ENCODE measurements around the gene ING5.

ING5 gene

GRCh38 chr2:241720560-241720959 lies 18.7 kb downstream of the ING5 start:
- H3K9ac ChIP-seq (ENCODE audit: low read length): no peak overlapping the region
- DNase-seq (ENCODE audit: low read depth): no peak
- peaks cover 4% of the 10 kb centered on the region for H3K9me3 ChIP-seq (ENCODE audit: control insufficient read depth, low read length)
- H3K36me3 ChIP-seq (ENCODE audit: control insufficient read depth, insufficient read depth, low read length, severe bottlenecking): peaks cover 53% of the 10 kb centered on the region
- no peaks in the 10 kb centered on the region for H3K4me1 ChIP-seq (ENCODE audit: control insufficient read depth, insufficient read depth, low read length)
- no peaks in the 10 kb centered on the region for H3K27me3 ChIP-seq (replicated peaks; ENCODE audit: control insufficient read depth, insufficient read depth, low read length)
- H3K4me3 ChIP-seq (ENCODE audit: low read length): no peak overlapping the region

- H3K9me3 ChIP-seq (ENCODE audit: control insufficient read depth, low read length): peaks cover 4% of the 10 kb centered on the region
- H3K36me3 ChIP-seq (ENCODE audit: control insufficient read depth, insufficient read depth, low read length, severe bottlenecking): peaks cover 42% of the 10 kb centered on the region
- no peaks in the 10 kb centered on the region for H3K27me3 ChIP-seq (replicated peaks; ENCODE audit: control insufficient read depth, insufficient read depth, low read length)
- DNase-seq (ENCODE audit: low read depth): no peak
- H3K4me1 ChIP-seq (ENCODE audit: control insufficient read depth, insufficient read depth, low read length): no peaks in the 10 kb centered on the region
- no peak overlapping the region for H3K4me3 ChIP-seq (ENCODE audit: low read length)
- no peak overlapping the region for H3K9ac ChIP-seq (ENCODE audit: low read length)
Observed at GRCh38 chr2:241721852-241722251, 20.0 kb downstream of the ING5 start.

GRCh38 chr2:241722896-241723454 lies 21.1 kb downstream of the ING5 start:
- H3K36me3 ChIP-seq (ENCODE audit: control insufficient read depth, insufficient read depth, low read length, severe bottlenecking): peaks cover 42% of the 10 kb centered on the region
- no peaks in the 10 kb centered on the region for H3K27me3 ChIP-seq (replicated peaks; ENCODE audit: control insufficient read depth, insufficient read depth, low read length)
- H3K9ac ChIP-seq (ENCODE audit: low read length): no peak overlapping the region
- no peak overlapping the region for H3K4me3 ChIP-seq (ENCODE audit: low read length)
- no peak for DNase-seq (ENCODE audit: low read depth)
- peaks cover 2% of the 10 kb centered on the region for H3K4me1 ChIP-seq (ENCODE audit: control insufficient read depth, insufficient read depth, low read length)
- H3K9me3 ChIP-seq (ENCODE audit: control insufficient read depth, low read length): peaks cover 4% of the 10 kb centered on the region

GRCh38 chr2:241724259-241724974 lies 22.6 kb downstream of the ING5 start:
- H3K36me3 ChIP-seq (ENCODE audit: control insufficient read depth, insufficient read depth, low read length, severe bottlenecking): peaks cover 37% of the 10 kb centered on the region
- no peak overlapping the region for H3K4me3 ChIP-seq (ENCODE audit: low read length)
- peaks cover 4% of the 10 kb centered on the region for H3K9me3 ChIP-seq (ENCODE audit: control insufficient read depth, low read length)
- H3K9ac ChIP-seq (ENCODE audit: low read length): no peak overlapping the region
- H3K4me1 ChIP-seq (ENCODE audit: control insufficient read depth, insufficient read depth, low read length): peaks cover 11% of the 10 kb centered on the region
- no peak for DNase-seq (ENCODE audit: low read depth)
- no peaks in the 10 kb centered on the region for H3K27me3 ChIP-seq (replicated peaks; ENCODE audit: control insufficient read depth, insufficient read depth, low read length)

GRCh38 chr2:241724975-241725870 lies 23.4 kb downstream of the ING5 start:
- Histone ChIP-seq H3K36me3 (ENCODE audit: control insufficient read depth, insufficient read depth, low read length, severe bottlenecking) (peaks cover 29% of the 10 kb centered on the region), H3K4me1 (ENCODE audit: control insufficient read depth, insufficient read depth, low read length) (peaks cover 11% of the 10 kb centered on the region), H3K4me3 (ENCODE audit: low read length) (no peak overlapping the region), H3K9ac (ENCODE audit: low read length) (no peak overlapping the region), H3K27me3 (replicated peaks; ENCODE audit: control insufficient read depth, insufficient read depth, low read length) (no peaks in the 10 kb centered on the region), H3K9me3 (ENCODE audit: control insufficient read depth, low read length) (peaks cover 4% of the 10 kb centered on the region)
- no peak for DNase-seq (ENCODE audit: low read depth)

GRCh38 chr2:241726459-241726858 lies 24.6 kb downstream of the ING5 start:
- no peak overlapping the region for H3K9ac ChIP-seq (ENCODE audit: low read length)
- peaks cover 4% of the 10 kb centered on the region for H3K9me3 ChIP-seq (ENCODE audit: control insufficient read depth, low read length)
- peaks cover 17% of the 10 kb centered on the region for H3K36me3 ChIP-seq (ENCODE audit: control insufficient read depth, insufficient read depth, low read length, severe bottlenecking)
- peaks cover 11% of the 10 kb centered on the region for H3K4me1 ChIP-seq (ENCODE audit: control insufficient read depth, insufficient read depth, low read length)
- no peak overlapping the region for H3K4me3 ChIP-seq (ENCODE audit: low read length)
- no peak for DNase-seq (ENCODE audit: low read depth)
- no peaks in the 10 kb centered on the region for H3K27me3 ChIP-seq (replicated peaks; ENCODE audit: control insufficient read depth, insufficient read depth, low read length)

- no peak for DNase-seq (ENCODE audit: low read depth)
- Histone ChIP-seq H3K9ac (ENCODE audit: low read length) (peak overlapping the region; percentile 69), H3K4me1 (ENCODE audit: control insufficient read depth, insufficient read depth, low read length) (peaks cover 11% of the 10 kb centered on the region), H3K27me3 (replicated peaks; ENCODE audit: control insufficient read depth, insufficient read depth, low read length) (no peaks in the 10 kb centered on the region), H3K36me3 (ENCODE audit: control insufficient read depth, insufficient read depth, low read length, severe bottlenecking) (peaks cover 9% of the 10 kb centered on the region), H3K4me3 (ENCODE audit: low read length) (no peak overlapping the region), H3K9me3 (ENCODE audit: control insufficient read depth, low read length) (peaks cover 2% of the 10 kb centered on the region)
Observed at GRCh38 chr2:241728000-241728399, 26.2 kb downstream of the ING5 start.

- H3K36me3 ChIP-seq (ENCODE audit: control insufficient read depth, insufficient read depth, low read length, severe bottlenecking): peaks cover 3% of the 10 kb centered on the region
- no peaks in the 10 kb centered on the region for H3K9me3 ChIP-seq (ENCODE audit: control insufficient read depth, low read length)
- H3K9ac ChIP-seq (ENCODE audit: low read length): peak overlapping the region; percentile 69
- no peak overlapping the region for H3K4me3 ChIP-seq (ENCODE audit: low read length)
- H3K27me3 ChIP-seq (replicated peaks; ENCODE audit: control insufficient read depth, insufficient read depth, low read length): no peaks in the 10 kb centered on the region
- peaks cover 11% of the 10 kb centered on the region for H3K4me1 ChIP-seq (ENCODE audit: control insufficient read depth, insufficient read depth, low read length)
- DNase-seq (ENCODE audit: low read depth): no peak
Observed at GRCh38 chr2:241728627-241729026, 26.8 kb downstream of the ING5 start.

GRCh38 chr2:241729868-241730267 lies 28.0 kb downstream of the ING5 start:
- no peak for DNase-seq (ENCODE audit: low read depth)
- Histone ChIP-seq H3K4me1 (ENCODE audit: control insufficient read depth, insufficient read depth, low read length) (peaks cover 11% of the 10 kb centered on the region), H3K36me3 (ENCODE audit: control insufficient read depth, insufficient read depth, low read length, severe bottlenecking) (no peaks in the 10 kb centered on the region), H3K9me3 (ENCODE audit: control insufficient read depth, low read length) (no peaks in the 10 kb centered on the region), H3K27me3 (replicated peaks; ENCODE audit: control insufficient read depth, insufficient read depth, low read length) (no peaks in the 10 kb centered on the region), H3K9ac (ENCODE audit: low read length) (no peak overlapping the region), H3K4me3 (ENCODE audit: low read length) (no peak overlapping the region)

- H3K9me3 ChIP-seq (ENCODE audit: control insufficient read depth, low read length): no peaks in the 10 kb centered on the region
- peaks cover 15% of the 10 kb centered on the region for H3K4me1 ChIP-seq (ENCODE audit: control insufficient read depth, insufficient read depth, low read length)
- H3K36me3 ChIP-seq (ENCODE audit: control insufficient read depth, insufficient read depth, low read length, severe bottlenecking): no peaks in the 10 kb centered on the region
- no peak overlapping the region for H3K9ac ChIP-seq (ENCODE audit: low read length)
- no peak overlapping the region for H3K4me3 ChIP-seq (ENCODE audit: low read length)
- no peaks in the 10 kb centered on the region for H3K27me3 ChIP-seq (replicated peaks; ENCODE audit: control insufficient read depth, insufficient read depth, low read length)
- no peak for DNase-seq (ENCODE audit: low read depth)
Observed at GRCh38 chr2:241730671-241731293, 28.9 kb downstream of the ING5 start.
